Measurements from ENCODE around the gene GSTA2. TPM values are rescaled to one million over a fixed set of nuclear protein-coding genes. Genes with fewer than 3 reads are reported as not detected.
"Not testable (repeated sequence)": the region's sequence is repeated elsewhere in the genome, so short reads cannot be mapped to it uniquely, and the experiment has no call there.

Gene GSTA2
- polyA plus RNA-seq, 1 of the 3 experiments (the other 2 are of a cell fraction), result not detected

DNA sequence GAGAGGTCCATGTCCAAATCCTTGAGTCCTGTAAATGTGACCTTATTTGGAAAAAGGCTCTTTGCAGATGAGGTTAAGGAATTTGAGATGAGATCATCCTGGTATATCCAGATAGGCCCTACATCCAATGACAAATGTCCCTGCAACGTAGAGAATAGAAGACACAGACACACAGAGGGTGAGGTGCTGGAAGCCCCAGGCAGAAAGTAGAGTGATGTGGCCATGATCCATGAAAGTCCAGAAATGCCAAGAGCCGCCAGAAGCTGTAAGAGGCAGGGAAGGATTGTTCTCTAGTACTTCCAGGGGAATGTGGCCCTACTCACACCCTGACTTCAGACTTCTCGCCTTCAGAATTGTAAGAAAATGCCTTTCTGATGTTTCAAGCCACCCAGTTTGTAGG, 16.0 kb downstream of the GSTA2 start:
- H3K4me2 ChIP-seq; H3K27ac ChIP-seq (ENCODE audit: low read depth in 2 of 2, low read length in 1 of 2); H2AFZ ChIP-seq (ENCODE audit: low read depth): not testable (repeated sequence)

DNA sequence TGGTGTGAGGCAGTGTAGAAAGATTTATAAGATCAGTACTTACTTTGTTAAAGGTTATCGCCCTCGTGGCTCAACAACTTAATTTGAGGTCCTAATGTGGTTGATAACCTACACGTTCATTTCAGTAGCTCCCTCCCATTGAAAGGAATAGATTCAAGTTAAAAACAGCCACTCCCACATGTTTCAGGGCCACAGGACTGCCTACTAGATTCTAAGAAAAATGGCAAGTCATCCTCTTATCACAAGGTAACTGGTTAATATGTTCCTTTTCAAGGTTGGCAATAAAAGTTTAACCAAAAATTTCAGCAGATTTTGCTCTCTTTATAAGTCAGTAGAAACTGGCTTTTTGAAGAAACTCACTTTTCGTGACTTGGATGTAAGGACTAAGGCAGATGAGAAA, 17.1 kb downstream of the GSTA2 start:
- no peak overlapping the region for H3K9ac ChIP-seq

More for the DNA sequence above, 16.0 kb downstream of the GSTA2 start:
- DNase-seq; POLR2A ChIA-PET; H3K36me3 ChIP-seq (replicated peaks in 1 of 2; ENCODE audit: control insufficient read depth in 1 of 2, insufficient read depth in 2 of 2, low read length in 1 of 2); CTCF ChIA-PET; H3F3A ChIP-seq (replicated peaks; ENCODE audit: insufficient read depth); H3K9me3 ChIP-seq; H3K9ac ChIP-seq; H3K4me1 ChIP-seq (ENCODE audit: control insufficient read depth in 1 of 2, insufficient read depth in 2 of 2, low read depth in 1 of 2, low read length in 1 of 2); H3K27me3 ChIP-seq (ENCODE audit: insufficient read depth); H3K9me2 ChIP-seq; H3K4me3 ChIP-seq (ENCODE audit: low read depth in 2 of 2, low read length in 1 of 2); H3K79me2 ChIP-seq (ENCODE audit: insufficient read depth); H4K20me1 ChIP-seq (ENCODE audit: insufficient read depth): not testable (repeated sequence)
- 26% methylated on average over 3 of the region's 3 CpGs for WGBS (ENCODE audit: low lambda C conversion rate)

More for the DNA sequence above, 17.1 kb downstream of the GSTA2 start:
- no peaks in the 10 kb centered on the region for H3F3A ChIP-seq (replicated peaks; ENCODE audit: insufficient read depth)
- TF ChIP-seq, protein P1, sequence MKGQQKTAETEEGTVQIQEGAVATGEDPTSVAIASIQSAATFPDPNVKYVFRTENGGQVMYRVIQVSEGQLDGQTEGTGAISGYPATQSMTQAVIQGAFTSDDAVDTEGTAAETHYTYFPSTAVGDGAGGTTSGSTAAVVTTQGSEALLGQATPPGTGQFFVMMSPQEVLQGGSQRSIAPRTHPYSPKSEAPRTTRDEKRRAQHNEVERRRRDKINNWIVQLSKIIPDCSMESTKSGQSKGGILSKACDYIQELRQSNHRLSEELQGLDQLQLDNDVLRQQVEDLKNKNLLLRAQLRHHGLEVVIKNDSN (IDR thresholded peaks at IDR 0.05; ENCODE audit: borderline replicate concordance, low read depth), result no peak
- TF ChIP-seq TEAD4 (IDR thresholded peaks at IDR 0.05; ENCODE audit: borderline replicate concordance, insufficient read depth) (no peak), GABPA (IDR thresholded peaks at IDR 0.05; ENCODE audit: low read depth) (no peak), ELF1 (IDR thresholded peaks at IDR 0.05) (no peak), MEF2A (IDR thresholded peaks at IDR 0.05; ENCODE audit: borderline replicate concordance, low read depth) (no peak), NRF1 (IDR thresholded peaks at IDR 0.05; ENCODE audit: low read depth, low read length) (no peak), POLR2AphosphoS5 (IDR thresholded peaks at IDR 0.05; ENCODE audit: low read depth, low read length) (no peak), RFX5 (IDR thresholded peaks at IDR 0.05; ENCODE audit: low read length) (no peak), YY1 (IDR thresholded peaks at IDR 0.05; ENCODE audit: low read depth) (no peak), RXRA (IDR thresholded peaks at IDR 0.05; ENCODE audit: borderline replicate concordance, low read depth) (no peak), TCF12 (IDR thresholded peaks at IDR 0.05) (no peak), CHD2 (IDR thresholded peaks at IDR 0.05; ENCODE audit: low read length, partially characterized antibody) (no peak)
- TF ChIP-seq, protein P2, sequence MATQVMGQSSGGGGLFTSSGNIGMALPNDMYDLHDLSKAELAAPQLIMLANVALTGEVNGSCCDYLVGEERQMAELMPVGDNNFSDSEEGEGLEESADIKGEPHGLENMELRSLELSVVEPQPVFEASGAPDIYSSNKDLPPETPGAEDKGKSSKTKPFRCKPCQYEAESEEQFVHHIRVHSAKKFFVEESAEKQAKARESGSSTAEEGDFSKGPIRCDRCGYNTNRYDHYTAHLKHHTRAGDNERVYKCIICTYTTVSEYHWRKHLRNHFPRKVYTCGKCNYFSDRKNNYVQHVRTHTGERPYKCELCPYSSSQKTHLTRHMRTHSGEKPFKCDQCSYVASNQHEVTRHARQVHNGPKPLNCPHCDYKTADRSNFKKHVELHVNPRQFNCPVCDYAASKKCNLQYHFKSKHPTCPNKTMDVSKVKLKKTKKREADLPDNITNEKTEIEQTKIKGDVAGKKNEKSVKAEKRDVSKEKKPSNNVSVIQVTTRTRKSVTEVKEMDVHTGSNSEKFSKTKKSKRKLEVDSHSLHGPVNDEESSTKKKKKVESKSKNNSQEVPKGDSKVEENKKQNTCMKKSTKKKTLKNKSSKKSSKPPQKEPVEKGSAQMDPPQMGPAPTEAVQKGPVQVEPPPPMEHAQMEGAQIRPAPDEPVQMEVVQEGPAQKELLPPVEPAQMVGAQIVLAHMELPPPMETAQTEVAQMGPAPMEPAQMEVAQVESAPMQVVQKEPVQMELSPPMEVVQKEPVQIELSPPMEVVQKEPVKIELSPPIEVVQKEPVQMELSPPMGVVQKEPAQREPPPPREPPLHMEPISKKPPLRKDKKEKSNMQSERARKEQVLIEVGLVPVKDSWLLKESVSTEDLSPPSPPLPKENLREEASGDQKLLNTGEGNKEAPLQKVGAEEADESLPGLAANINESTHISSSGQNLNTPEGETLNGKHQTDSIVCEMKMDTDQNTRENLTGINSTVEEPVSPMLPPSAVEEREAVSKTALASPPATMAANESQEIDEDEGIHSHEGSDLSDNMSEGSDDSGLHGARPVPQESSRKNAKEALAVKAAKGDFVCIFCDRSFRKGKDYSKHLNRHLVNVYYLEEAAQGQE (IDR thresholded peaks at IDR 0.05; ENCODE audit: low read depth, low read length), result no peak
- TF ChIP-seq, protein P3, sequence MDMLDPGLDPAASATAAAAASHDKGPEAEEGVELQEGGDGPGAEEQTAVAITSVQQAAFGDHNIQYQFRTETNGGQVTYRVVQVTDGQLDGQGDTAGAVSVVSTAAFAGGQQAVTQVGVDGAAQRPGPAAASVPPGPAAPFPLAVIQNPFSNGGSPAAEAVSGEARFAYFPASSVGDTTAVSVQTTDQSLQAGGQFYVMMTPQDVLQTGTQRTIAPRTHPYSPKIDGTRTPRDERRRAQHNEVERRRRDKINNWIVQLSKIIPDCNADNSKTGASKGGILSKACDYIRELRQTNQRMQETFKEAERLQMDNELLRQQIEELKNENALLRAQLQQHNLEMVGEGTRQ (IDR thresholded peaks at IDR 0.05; ENCODE audit: borderline replicate concordance, low read depth, low read length), result no peak
- TF ChIP-seq, protein P4, sequence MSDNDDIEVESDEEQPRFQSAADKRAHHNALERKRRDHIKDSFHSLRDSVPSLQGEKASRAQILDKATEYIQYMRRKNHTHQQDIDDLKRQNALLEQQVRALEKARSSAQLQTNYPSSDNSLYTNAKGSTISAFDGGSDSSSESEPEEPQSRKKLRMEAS (IDR thresholded peaks at IDR 0.05; ENCODE audit: low read depth), result no peak
- TF ChIP-seq, protein P5, sequence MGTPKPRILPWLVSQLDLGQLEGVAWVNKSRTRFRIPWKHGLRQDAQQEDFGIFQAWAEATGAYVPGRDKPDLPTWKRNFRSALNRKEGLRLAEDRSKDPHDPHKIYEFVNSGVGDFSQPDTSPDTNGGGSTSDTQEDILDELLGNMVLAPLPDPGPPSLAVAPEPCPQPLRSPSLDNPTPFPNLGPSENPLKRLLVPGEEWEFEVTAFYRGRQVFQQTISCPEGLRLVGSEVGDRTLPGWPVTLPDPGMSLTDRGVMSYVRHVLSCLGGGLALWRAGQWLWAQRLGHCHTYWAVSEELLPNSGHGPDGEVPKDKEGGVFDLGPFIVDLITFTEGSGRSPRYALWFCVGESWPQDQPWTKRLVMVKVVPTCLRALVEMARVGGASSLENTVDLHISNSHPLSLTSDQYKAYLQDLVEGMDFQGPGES (IDR thresholded peaks at IDR 0.05; ENCODE audit: low read depth, low read length), result no peak
- TF ChIP-seq, protein P6, sequence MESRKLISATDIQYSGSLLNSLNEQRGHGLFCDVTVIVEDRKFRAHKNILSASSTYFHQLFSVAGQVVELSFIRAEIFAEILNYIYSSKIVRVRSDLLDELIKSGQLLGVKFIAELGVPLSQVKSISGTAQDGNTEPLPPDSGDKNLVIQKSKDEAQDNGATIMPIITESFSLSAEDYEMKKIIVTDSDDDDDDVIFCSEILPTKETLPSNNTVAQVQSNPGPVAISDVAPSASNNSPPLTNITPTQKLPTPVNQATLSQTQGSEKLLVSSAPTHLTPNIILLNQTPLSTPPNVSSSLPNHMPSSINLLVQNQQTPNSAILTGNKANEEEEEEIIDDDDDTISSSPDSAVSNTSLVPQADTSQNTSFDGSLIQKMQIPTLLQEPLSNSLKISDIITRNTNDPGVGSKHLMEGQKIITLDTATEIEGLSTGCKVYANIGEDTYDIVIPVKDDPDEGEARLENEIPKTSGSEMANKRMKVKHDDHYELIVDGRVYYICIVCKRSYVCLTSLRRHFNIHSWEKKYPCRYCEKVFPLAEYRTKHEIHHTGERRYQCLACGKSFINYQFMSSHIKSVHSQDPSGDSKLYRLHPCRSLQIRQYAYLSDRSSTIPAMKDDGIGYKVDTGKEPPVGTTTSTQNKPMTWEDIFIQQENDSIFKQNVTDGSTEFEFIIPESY (IDR thresholded peaks at IDR 0.05; ENCODE audit: borderline replicate concordance, low read depth), result no peak
- no peak overlapping the region for H3K4me2 ChIP-seq
- no peak overlapping the region for H3K4me3 ChIP-seq (ENCODE audit: low read depth in 2 of 2, low read length in 1 of 2)
- H3K4me1 ChIP-seq (ENCODE audit: control insufficient read depth in 1 of 2, insufficient read depth in 2 of 2, low read depth in 1 of 2, low read length in 1 of 2), result no peaks in the 10 kb centered on the region
- ChIA-PET CTCF (interaction anchor here (1.6 kb wide), 1 partner anchor 21 kb away, joined by 4 read pairs; no protein-coding TSS in a partner anchor), POLR2A (no interaction called here)
- DNase-seq, result no peak
- H3K36me3 ChIP-seq (replicated peaks in 1 of 2; ENCODE audit: control insufficient read depth in 1 of 2, insufficient read depth in 2 of 2, low read length in 1 of 2), result no peaks in the 10 kb centered on the region
- 42% methylated on average over 4 of the region's 4 CpGs for WGBS (ENCODE audit: low lambda C conversion rate)
- no peaks in the 10 kb centered on the region; the same call in 1 of the 2 replicates for H3K27me3 ChIP-seq (ENCODE audit: insufficient read depth)
- H4K20me1 ChIP-seq (ENCODE audit: insufficient read depth), result no peaks in the 10 kb centered on the region
- H3K79me2 ChIP-seq (ENCODE audit: insufficient read depth), result no peaks in the 10 kb centered on the region
- H2AFZ ChIP-seq (ENCODE audit: low read depth), result 0 out of 2 replicates have a peak overlapping the region, but pooled peaks have one; percentile 48
- H3K9me2 ChIP-seq, result no peaks in the 10 kb centered on the region
- H3K27ac ChIP-seq (ENCODE audit: low read depth in 2 of 2, low read length in 1 of 2), result no peak overlapping the region
- H3K9me3 ChIP-seq, result no peaks in the 10 kb centered on the region
